ENCODE data around the gene RNF130.

The RNF130 gene

GRCh38 chr5:180060192-180060591 lies 11.4 kb downstream of the RNF130 start:
- no peak for DNase-seq (ENCODE audit: low read depth in 2 of 3, low spot score in 1 of 3)

- no peak for DNase-seq (ENCODE audit: low read depth in 2 of 3, low spot score in 1 of 3)
These were observed 12.2 kb downstream of the RNF130 start for GRCh38 chr5:180059326-180059725.

- DNase-seq (ENCODE audit: low read depth in 2 of 3, low spot score in 1 of 3), result no peak
These were observed 15.4 kb downstream of the RNF130 start for GRCh38 chr5:180056153-180056552.

GRCh38 chr5:180054226-180054625 lies 17.3 kb downstream of the RNF130 start:
- no peak for DNase-seq (ENCODE audit: low read depth in 2 of 3, low spot score in 1 of 3)

- no peak for DNase-seq (ENCODE audit: low read depth in 2 of 3, low spot score in 1 of 3)
These were observed 18.4 kb downstream of the RNF130 start for GRCh38 chr5:180053061-180053602.

GRCh38 chr5:180052211-180052818 lies 19.2 kb downstream of the RNF130 start:
- no peak for DNase-seq (ENCODE audit: low read depth in 2 of 3, low spot score in 1 of 3)

- DNase-seq (ENCODE audit: low read depth in 2 of 3, low spot score in 1 of 3), result no peak
These were observed 21.2 kb downstream of the RNF130 start for GRCh38 chr5:180050121-180050940.

GRCh38 chr5:180049185-180049548 lies 22.4 kb downstream of the RNF130 start:
- no peak for DNase-seq (ENCODE audit: low read depth in 2 of 3, low spot score in 1 of 3)

- no peak for DNase-seq (ENCODE audit: low read depth in 2 of 3, low spot score in 1 of 3)
These were observed 23.9 kb downstream of the RNF130 start for GRCh38 chr5:180047667-180048066.

GRCh38 chr5:180046656-180047055 lies 24.9 kb downstream of the RNF130 start:
- DNase-seq (ENCODE audit: low read depth in 2 of 3, low spot score in 1 of 3), result no peak

GRCh38 chr5:180045889-180046499 lies 25.6 kb downstream of the RNF130 start:
- no peak for DNase-seq (ENCODE audit: low read depth in 2 of 3, low spot score in 1 of 3)

GRCh38 chr5:180043377-180043776 lies 28.2 kb downstream of the RNF130 start:
- DNase-seq (ENCODE audit: low read depth in 2 of 3, low spot score in 1 of 3), result no peak

- no peak for DNase-seq (ENCODE audit: low read depth in 2 of 3, low spot score in 1 of 3)
These were observed 30.0 kb downstream of the RNF130 start for GRCh38 chr5:180041301-180042274.

- DNase-seq (ENCODE audit: low read depth in 2 of 3, low spot score in 1 of 3), result no peak
These were observed 31.0 kb downstream of the RNF130 start for GRCh38 chr5:180040287-180041214.

- no peak for DNase-seq (ENCODE audit: low read depth in 2 of 3, low spot score in 1 of 3)
These were observed 36.2 kb downstream of the RNF130 start for GRCh38 chr5:180035206-180035931.

GRCh38 chr5:180034564-180034963 lies 37.0 kb downstream of the RNF130 start:
- no peak for DNase-seq (ENCODE audit: low read depth in 2 of 3, low spot score in 1 of 3)

- DNase-seq (ENCODE audit: low read depth in 2 of 3, low spot score in 1 of 3), result no peak
These were observed 44.0 kb downstream of the RNF130 start for GRCh38 chr5:180027459-180028089.

- DNase-seq (ENCODE audit: low read depth in 2 of 3, low spot score in 1 of 3), result no peak
These were observed 44.7 kb downstream of the RNF130 start for GRCh38 chr5:180026734-180027458.
